K562 (cell line): ENCODE measurements around the gene GDF15. TPM values are rescaled to one million over a fixed set of nuclear protein-coding genes. Genes with fewer than 3 reads are reported as not detected.
A peak's percentile ranks its signal among the peaks of the same experiment; 100 is the strongest.

Experiments used
- ADNP ChIP-seq: fragments of 200-800 bp; sonication (Bioruptor generic); IDR thresholded peaks from 2 replicates; pipeline ENCODE4 v1.6.1; 2016; ENCODE audit warnings: missing genetic modification characterization, missing compliant biosample characterization
- DMBX1 ChIP-seq: fragments of 250-450 bp; sonication (Bioruptor Pico); IDR thresholded peaks from 2 replicates; pipeline ENCODE4 v1.8.0; 2022; ENCODE audit warnings: inconsistent platforms, mild to moderate bottlenecking, moderate library complexity, borderline replicate concordance
- E2F5 ChIP-seq: sonication (generic); formaldehyde crosslinking; IDR thresholded peaks from 2 replicates; pipeline ENCODE4 v1.8.0; 2022; ENCODE audit warnings: mild to moderate bottlenecking, missing genetic modification reagents
- JUND ChIP-seq, 2 experiments: IDR thresholded peaks; 2 replicates in 1 of 2; 3 replicates in 1 of 2; pipeline ENCODE4 v1.6.1; 2011; ENCODE audit warnings: borderline replicate concordance in 2 of 2, low read depth in 2 of 2, low read length in 2 of 2, improper control_type of control experiment in 1 of 2, missing biosample characterization in 1 of 2, missing genetic modification characterization in 1 of 2, missing genetic modification reagents in 1 of 2
- KDM1A ChIP-seq, 2 experiments: fragments of 450-650 bp; IDR thresholded peaks; 2 replicates each; pipeline ENCODE4 v1.6.1; 2016; ENCODE audit warnings: mild to moderate bottlenecking in 2 of 2
- MGA ChIP-seq: fragments of 450-650 bp; IDR thresholded peaks from 2 replicates; pipeline ENCODE4 v1.6.1; 2016; ENCODE audit warnings: mild to moderate bottlenecking, moderate library complexity
- NFRKB ChIP-seq: fragments of 450-650 bp; IDR thresholded peaks from 2 replicates; pipeline ENCODE4 v1.6.1; 2016; ENCODE audit warnings: low read depth
- POU5F1 ChIP-seq: fragments of 150-350 bp; IDR thresholded peaks from 2 replicates; pipeline ENCODE4 v1.6.1; 2014; ENCODE audit warnings: borderline replicate concordance, low read length, low read depth, mild to moderate bottlenecking; ENCODE audit not compliant: partially characterized antibody
- SRF ChIP-seq, 2 experiments: fragments of 250-450, 450-650 bp in 1 of 2; sonication (Bioruptor Pico) in 1 of 2; sonication (generic) in 1 of 2; formaldehyde crosslinking; IDR thresholded peaks; 2 replicates each; pipeline versions ENCODE4 v1.5.0 to v1.5.1; 2020 to 2022; ENCODE audit warnings: mild to moderate bottlenecking in 1 of 2, missing genetic modification reagents in 1 of 2
- TBL1XR1 ChIP-seq, 2 experiments: IDR thresholded peaks; 2 replicates each; pipeline ENCODE4 v1.6.1; 2012; ENCODE audit warnings: improper control_type of control experiment in 2 of 2, low read length in 2 of 2, mild to moderate bottlenecking in 1 of 2
- TGIF2 ChIP-seq: sonication (generic); formaldehyde crosslinking; IDR thresholded peaks from 2 replicates; pipeline ENCODE4 v1.8.1; 2022; ENCODE audit warnings: mild to moderate bottlenecking, missing genetic modification reagents, moderate library complexity
- USF1 ChIP-seq: sonication (generic); formaldehyde crosslinking; IDR thresholded peaks from 2 replicates; pipeline ENCODE4 v1.9.0; 2022; ENCODE audit warnings: mild to moderate bottlenecking, missing genetic modification reagents
- ZNF165 ChIP-seq: fragments of 250-450 bp; sonication (Bioruptor Pico); IDR thresholded peaks from 2 replicates; pipeline ENCODE4 v1.4.0; 2020; ENCODE audit warnings: borderline replicate concordance
- ZNF57 ChIP-seq: fragments of 450-650 bp; formaldehyde crosslinking; IDR thresholded peaks from 2 replicates; pipeline ENCODE4 v1.4.0; 2020; ENCODE audit warnings: mild to moderate bottlenecking, moderate library complexity
- polyA plus RNA-seq, 8 experiments: library from polyadenylated mRNA; depleted of rRNA in 4 of 8; stranded (reverse) in 5 of 8; unstranded in 3 of 8; fragments of >200 nt; fragmentation: Nextera tagmentation in 2 of 8; fragmentation: Illumina TruSeq in 1 of 8; extraction: Ambion mirVana in 2 of 8; extraction: Trizol in 1 of 8; gene quantifications; 2 replicates each; pipeline versions ENCODE4 v1.2.1 to v1.2.3, GENCODE V29; 2011 to 2014; ENCODE audit warnings: inconsistent platforms in 1 of 8, missing spikeins in 1 of 8
- total RNA-seq, 7 experiments: library from RNA; depleted of rRNA in 6 of 7; stranded (reverse); fragments of >200 nt in 6 of 7; fragmentation: Illumina TruSeq in 2 of 7; extraction: Trizol in 2 of 7; gene quantifications; 2 replicates each; pipeline versions ENCODE4 v1.2.1 to v1.2.3, GENCODE V29; 2011 to 2021; ENCODE audit warnings: low replicate concordance in 1 of 7

The GDF15 gene
- total and polyA plus RNA-seq, 9 of the 15 experiments (the other 6 are each of a cell fraction or from before 2014, with no cell fraction given): 2.3 to 82.4 (median 12.5) TPM

- TF ChIP-seq E2F5 (CRISPR knock-in tag) (0 out of 2 replicates have a peak, but pooled peaks have one; percentile 49), DMBX1 (CRISPR knock-in tag) (peak; percentile 58), ADNP (tag) (no peak), MGA (peak; percentile 68), JUND (IDR thresholded peaks at IDR 0.05; ENCODE audit: borderline replicate concordance, low read depth, low read length) (0 out of 2 replicates have a peak, but pooled peaks have one; percentile 1), JUND (tag; IDR thresholded peaks at IDR 0.05; ENCODE audit: borderline replicate concordance, low read depth, low read length) (no peak; the same call in 2 of the 3 replicates), USF1 (CRISPR knock-in tag) (0 out of 2 replicates have a peak, but pooled peaks have one; percentile 6), SRF (CRISPR knock-in tag; IDR thresholded peaks at IDR 0.05) (peak in 1 of 2 experiments; percentile 26; a peak in 1 of 4 replicates), ZNF165 (CRISPR knock-in tag) (no peak), ZNF57 (CRISPR knock-in tag) (no peak), KDM1A (IDR thresholded peaks at IDR 0.05) (no peak), TGIF2 (CRISPR knock-in tag) (no peak), NFRKB (peak; percentile 40), POU5F1 (no peak), TBL1XR1 (IDR thresholded peaks at IDR 0.05; ENCODE audit: low read length in 2 of 2) (peak in 1 of 2 experiments; percentile 15; a peak in 1 of 4 replicates)
These were observed 28.7 kb downstream of the GDF15 start (continued) for GRCh38 chr19:18414504-18415177.
